ELF-1 (cell line): ENCODE results near the gene COP1.

Source experiments
- DNase-seq: peaks from one replicate; pipeline ENCODE4 v3.0.0-alpha.2; 2016; ENCODE audit warnings: low read depth, low spot score

Gene COP1

GRCh38 chr1:175895966-175896365 is 311.1 kb downstream of the COP1 start:
- DNase-seq: no peak
